HepG2 (cell line): Measurements from ENCODE around the gene PSKH1. TPM values are rescaled to one million over a fixed set of nuclear protein-coding genes. Genes with fewer than 3 reads are reported as not detected.
A peak's percentile ranks its signal among the peaks of the same experiment; 100 is the strongest.

Experiments
- AGO2 ChIP-seq: fragments of 200-400 bp; formaldehyde crosslinking; optimal IDR thresholded peaks from 2 replicates; pipeline ENCODE3; 2017; ENCODE audit warnings: mild to moderate bottlenecking, low read depth, low read length, moderate library complexity
- BCL6 ChIP-seq: IDR thresholded peaks from 2 replicates; pipeline ENCODE4 v1.6.1; 2016; ENCODE audit warnings: missing genetic modification reagents, missing compliant biosample characterization
- BCLAF1 ChIP-seq: fragments of 450-650 bp; IDR thresholded peaks from 2 replicates; pipeline ENCODE4 v1.6.1; 2017; ENCODE audit warnings: mild to moderate bottlenecking
- E2F2 ChIP-seq: sonication (generic); formaldehyde crosslinking; IDR thresholded peaks from 2 replicates; pipeline ENCODE4 v1.4.0; 2020; ENCODE audit warnings: missing genetic modification reagents, borderline replicate concordance
- ERF ChIP-seq: IDR thresholded peaks from 2 replicates; pipeline ENCODE4 v1.6.1; 2018; ENCODE audit warnings: missing biosample characterization, missing genetic modification reagents
- KDM4B ChIP-seq: sonication (generic); formaldehyde crosslinking; IDR thresholded peaks from 2 replicates; pipeline ENCODE4 v1.4.0; 2020; ENCODE audit warnings: missing genetic modification reagents
- PLRG1 ChIP-seq: fragments of 450-650 bp; conservative IDR thresholded peaks from 2 replicates; pipeline ENCODE4 v1.6.1; 2016
- POLR2G ChIP-seq: fragments of 200-400 bp; formaldehyde crosslinking; IDR thresholded peaks from 2 replicates; pipeline ENCODE4 v1.6.1; 2018; ENCODE audit warnings: mild to moderate bottlenecking, low read depth, low read length, moderate library complexity
- ZNF121 ChIP-seq: sonication (generic); formaldehyde crosslinking; IDR thresholded peaks from 2 replicates; pipeline ENCODE4 v1.5.0; 2020; ENCODE audit warnings: mild to moderate bottlenecking, missing genetic modification reagents
- ZNF318 ChIP-seq: sonication (generic); formaldehyde crosslinking; IDR thresholded peaks from 2 replicates; pipeline ENCODE4 v1.4.0; 2020; ENCODE audit warnings: mild to moderate bottlenecking, missing genetic modification reagents
- ZNF619 ChIP-seq: sonication (generic); formaldehyde crosslinking; IDR thresholded peaks from 2 replicates; pipeline ENCODE4 v1.4.0; 2020; ENCODE audit warnings: mild to moderate bottlenecking, missing genetic modification reagents
- ZNF773 ChIP-seq: sonication (generic); formaldehyde crosslinking; IDR thresholded peaks from 2 replicates; pipeline ENCODE4 v1.4.0; 2020; ENCODE audit warnings: missing genetic modification reagents, borderline replicate concordance
- polyA plus RNA-seq, 8 experiments: library from polyadenylated mRNA; depleted of rRNA in 3 of 8; stranded (reverse) in 7 of 8; unstranded in 1 of 8; fragments of >200 nt; fragmentation: Illumina TruSeq in 4 of 8; extraction: Trizol in 4 of 8; gene quantifications; 2 replicates each; pipeline versions ENCODE4 v1.2.1 to v1.2.3, GENCODE V29; 2011 to 2016; ENCODE audit warnings: low read depth in 4 of 8, missing spikeins in 1 of 8, mixed read lengths in 1 of 8; ENCODE audit not compliant: insufficient read depth in 1 of 8
- total RNA-seq, 5 experiments: library from RNA; depleted of rRNA; stranded (reverse); fragments of >200 nt; fragmentation: Illumina TruSeq; extraction: Trizol; gene quantifications; 2 replicates each; pipeline ENCODE4 v1.2.3, GENCODE V29; 2016; ENCODE audit warnings: low read depth in 1 of 5
- TF ChIP-seq, protein P1 (sequence below): sonication (generic); formaldehyde crosslinking; IDR thresholded peaks from 2 replicates; pipeline ENCODE4 v1.8.0; 2022; ENCODE audit warnings: missing genetic modification reagents, mild to moderate bottlenecking, moderate library complexity, borderline replicate concordance

Gene PSKH1
- total and polyA plus RNA-seq, 2 of the 13 experiments (the other 11 are each of a cell fraction or from before 2014, with no cell fraction given), result 8.4 to 19.1 TPM

- peak; percentile 99 for TF ChIP-seq AGO2
- TF ChIP-seq PLRG1, result no peak
- TF ChIP-seq ERF (CRISPR knock-in tag), result peak; percentile 83
- no peak for TF ChIP-seq ZNF773 (CRISPR knock-in tag)
- peak; percentile 98 for TF ChIP-seq ZNF121 (CRISPR knock-in tag)
- peak; percentile 15; the same call in 1 of the 2 replicates for TF ChIP-seq BCL6 (CRISPR knock-in tag)
- TF ChIP-seq ZNF318 (CRISPR knock-in tag), result no peak
- TF ChIP-seq KDM4B (CRISPR knock-in tag), result no peak
- TF ChIP-seq ZNF619 (CRISPR knock-in tag), result peak; percentile 75
- TF ChIP-seq E2F2 (CRISPR knock-in tag), result no peak
- peak; percentile 94 for TF ChIP-seq POLR2G
- no peak for TF ChIP-seq BCLAF1
- TF ChIP-seq, protein P1, sequence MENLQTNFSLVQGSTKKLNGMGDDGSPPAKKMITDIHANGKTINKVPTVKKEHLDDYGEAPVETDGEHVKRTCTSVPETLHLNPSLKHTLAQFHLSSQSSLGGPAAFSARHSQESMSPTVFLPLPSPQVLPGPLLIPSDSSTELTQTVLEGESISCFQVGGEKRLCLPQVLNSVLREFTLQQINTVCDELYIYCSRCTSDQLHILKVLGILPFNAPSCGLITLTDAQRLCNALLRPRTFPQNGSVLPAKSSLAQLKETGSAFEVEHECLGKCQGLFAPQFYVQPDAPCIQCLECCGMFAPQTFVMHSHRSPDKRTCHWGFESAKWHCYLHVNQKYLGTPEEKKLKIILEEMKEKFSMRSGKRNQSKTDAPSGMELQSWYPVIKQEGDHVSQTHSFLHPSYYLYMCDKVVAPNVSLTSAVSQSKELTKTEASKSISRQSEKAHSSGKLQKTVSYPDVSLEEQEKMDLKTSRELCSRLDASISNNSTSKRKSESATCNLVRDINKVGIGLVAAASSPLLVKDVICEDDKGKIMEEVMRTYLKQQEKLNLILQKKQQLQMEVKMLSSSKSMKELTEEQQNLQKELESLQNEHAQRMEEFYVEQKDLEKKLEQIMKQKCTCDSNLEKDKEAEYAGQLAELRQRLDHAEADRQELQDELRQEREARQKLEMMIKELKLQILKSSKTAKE, result peak; percentile 8; the same call in 1 of the 2 replicates
Measured at GRCh38 chr16:67943619-67944504, 50.8 kb downstream of the PSKH1 start, which contains the start of gene LCAT (continued).
